Tibial nerve (tissue), 4 donors: ENCODE measurements around the gene ZNF879. TPM values are rescaled to one million over a fixed set of nuclear protein-coding genes. Genes with fewer than 3 reads are reported as not detected.

Experiments
- DNase-seq, 2 donors: peaks; one replicate each; pipeline ENCODE4 v3.0.0-alpha.2; 2019; ENCODE audit warnings: low spot score in 2 of 2
- H3K27ac ChIP-seq, 4 donors: fragments of 200-600 bp; sonication (generic) in 3 of 4; one replicate each; pipeline ENCODE4 v1.5.1; 2017 to 2019; ENCODE audit warnings: mild to moderate bottlenecking in 1 of 4
- H3K27me3 ChIP-seq, 2 donors: fragments of 200-600 bp; sonication (generic) in 1 of 2; one replicate each; pipeline versions ENCODE4 v1.5.1 to v1.6.0; 2017 to 2019
- H3K36me3 ChIP-seq, 3 donors: fragments of 200-600 bp; sonication (generic); one replicate each; pipeline ENCODE4 v1.5.1; 2018 to 2019
- H3K4me1 ChIP-seq, 4 donors: fragments of 200-600 bp; sonication (generic) in 3 of 4; one replicate each; pipeline ENCODE4 v1.5.1; 2017 to 2019
- H3K4me3 ChIP-seq, 4 donors: fragments of 200-600 bp; sonication (generic) in 3 of 4; one replicate each; pipeline ENCODE4 v1.5.1; 2017 to 2019; ENCODE audit warnings: mild to moderate bottlenecking in 1 of 4, moderate library complexity in 1 of 4
- H3K9me3 ChIP-seq, 4 donors: fragments of 200-600 bp; sonication (generic) in 3 of 4; one replicate each; pipeline ENCODE4 v1.5.1; 2017 to 2019
- CTCF ChIP-seq, 5 experiments: fragments of 200-600 bp in 3 of 5; fragments of 450-650 bp in 2 of 5; sonication (generic) in 3 of 5; IDR thresholded peaks; one replicate each; pipeline ENCODE4 v1.5.1; 2016 to 2019; ENCODE audit warnings: antibody characterized with exemption in 5 of 5, mild to moderate bottlenecking in 3 of 5, moderate library complexity in 2 of 5
- EP300 ChIP-seq, 2 donors: sonication (generic); formaldehyde crosslinking; IDR thresholded peaks; one replicate each; pipeline ENCODE4 v1.6.1; 2017; ENCODE audit warnings: antibody characterized with exemption in 2 of 2, mild to moderate bottlenecking in 1 of 2
- POLR2A ChIP-seq, 2 donors: fragments of 450-650 bp; IDR thresholded peaks; one replicate each; pipeline ENCODE4 v1.6.1; 2017; ENCODE audit warnings: antibody characterized with exemption in 2 of 2, mild to moderate bottlenecking in 2 of 2, moderate library complexity in 2 of 2
- WGBS, 2 donors: methylation state at CpG; one replicate each; pipeline ENCODE4 v1.1.5; 2018; 5-methylcytosine and 5-hydroxymethylcytosine counted together
- total RNA-seq, 4 donors: library from RNA; depleted of rRNA; stranded (reverse); fragments of >200 nt; gene quantifications; one replicate each; pipeline ENCODE4 v1.1.0, GENCODE V29; 2016

The ZNF879 gene
- total RNA-seq = 10 to 100 TPM in 1 of 4 donors, 1 to 10 TPM in 3; 1.8 to 11.2 (median 4.5) TPM

- H3K9me3 ChIP-seq = peaks cover 0 to 28% (median 10%) of the 10 kb centered on the region in 4 donors
- 0% methylated on average over 30 to 35 of the region's 72 CpGs for WGBS, 2 donors
- H3K4me3 ChIP-seq = peak within 1 kb of the TSS; percentile 39 to 98 (median 76)
- H3K27me3 ChIP-seq = no peaks in the 10 kb centered on the region
- peaks cover 0 to 14% (median 9%) of the 10 kb centered on the region in 4 donors for H3K4me1 ChIP-seq
- peak; percentile 80 to 94 for DNase-seq
- H3K27ac ChIP-seq = peak within 1 kb of the TSS; percentile 49 to 92 (median 80)
- TF ChIP-seq CTCF (IDR thresholded peaks at IDR 0.05) (peak in 1 of 5 experiments; percentile 42), EP300 (IDR thresholded peaks at IDR 0.05) (peak; percentile 36 to 89), POLR2A (IDR thresholded peaks at IDR 0.05) (peak in 1 of 2 donors; percentile 17)
- peaks cover 2 to 39% (median 14%) of the 10 kb centered on the region in 3 donors for H3K36me3 ChIP-seq
Observed at GRCh38 chr5:179023528-179024189, at the start of gene ZNF879. ZNF879 (plus strand) TSS chr5:179023804; CDS start chr5:179025005, 1,201 bp downstream.

- 95 to 96% methylated on average over 15 of the region's 15 CpGs for WGBS, 2 donors
- Histone ChIP-seq H3K4me1 (no peaks in the 10 kb centered on the region), H3K36me3 (peaks cover 0 to 33% (median 0%) of the 10 kb centered on the region in 3 donors), H3K4me3 (no peak overlapping the region), H3K27ac (no peak overlapping the region), H3K9me3 (peaks cover 0 to 98% (median 21%) of the 10 kb centered on the region in 4 donors), H3K27me3 (no peaks in the 10 kb centered on the region)
- TF ChIP-seq CTCF (IDR thresholded peaks at IDR 0.05) (no peak), POLR2A (IDR thresholded peaks at IDR 0.05) (no peak), EP300 (IDR thresholded peaks at IDR 0.05) (no peak)
- no peak for DNase-seq
Observed at GRCh38 chr5:178981381-178981780, 42.2 kb upstream of the ZNF879 start.

- DNase-seq = no peak
- Histone ChIP-seq H3K27ac (no peak overlapping the region), H3K27me3 (no peaks in the 10 kb centered on the region), H3K36me3 (peaks cover 0 to 23% (median 0%) of the 10 kb centered on the region in 3 donors), H3K9me3 (peaks cover 0 to 97% (median 21%) of the 10 kb centered on the region in 4 donors), H3K4me3 (no peak overlapping the region), H3K4me1 (no peaks in the 10 kb centered on the region)
- WGBS, 2 donors = 86 to 93% methylated on average over 17 of the region's 17 CpGs
- no peak for TF ChIP-seq POLR2A (IDR thresholded peaks at IDR 0.05)
- TF ChIP-seq CTCF (IDR thresholded peaks at IDR 0.05) = no peak
- TF ChIP-seq EP300 (IDR thresholded peaks at IDR 0.05) = no peak
Observed at GRCh38 chr5:178982941-178983340, 40.7 kb upstream of the ZNF879 start.

- H3K27me3 ChIP-seq = no peaks in the 10 kb centered on the region
- H3K9me3 ChIP-seq = peaks cover 0 to 97% (median 16%) of the 10 kb centered on the region in 4 donors
- H3K27ac ChIP-seq = no peak overlapping the region
- H3K36me3 ChIP-seq = peaks cover 0 to 20% (median 0%) of the 10 kb centered on the region in 3 donors
- no peaks in the 10 kb centered on the region for H3K4me1 ChIP-seq
- TF ChIP-seq EP300 (IDR thresholded peaks at IDR 0.05) (no peak), POLR2A (IDR thresholded peaks at IDR 0.05) (no peak), CTCF (IDR thresholded peaks at IDR 0.05) (no peak)
- 93 to 94% methylated on average over 10 of the region's 10 CpGs for WGBS, 2 donors
- DNase-seq = no peak
- no peak overlapping the region for H3K4me3 ChIP-seq
Observed at GRCh38 chr5:178983728-178984127, 39.9 kb upstream of the ZNF879 start.
